HG02938 (cell line): ENCODE measurements around the gene ARHGEF10L.

Experiments used
- ATAC-seq: cut with Tn5 transposase; IDR thresholded peaks from one replicate; pipeline ENCODE4 v1.9.1; 2021; ENCODE audit warnings: mild to moderate bottlenecking, moderate library complexity; ENCODE audit not compliant: unreplicated experiment

ARHGEF10L gene

DNA sequence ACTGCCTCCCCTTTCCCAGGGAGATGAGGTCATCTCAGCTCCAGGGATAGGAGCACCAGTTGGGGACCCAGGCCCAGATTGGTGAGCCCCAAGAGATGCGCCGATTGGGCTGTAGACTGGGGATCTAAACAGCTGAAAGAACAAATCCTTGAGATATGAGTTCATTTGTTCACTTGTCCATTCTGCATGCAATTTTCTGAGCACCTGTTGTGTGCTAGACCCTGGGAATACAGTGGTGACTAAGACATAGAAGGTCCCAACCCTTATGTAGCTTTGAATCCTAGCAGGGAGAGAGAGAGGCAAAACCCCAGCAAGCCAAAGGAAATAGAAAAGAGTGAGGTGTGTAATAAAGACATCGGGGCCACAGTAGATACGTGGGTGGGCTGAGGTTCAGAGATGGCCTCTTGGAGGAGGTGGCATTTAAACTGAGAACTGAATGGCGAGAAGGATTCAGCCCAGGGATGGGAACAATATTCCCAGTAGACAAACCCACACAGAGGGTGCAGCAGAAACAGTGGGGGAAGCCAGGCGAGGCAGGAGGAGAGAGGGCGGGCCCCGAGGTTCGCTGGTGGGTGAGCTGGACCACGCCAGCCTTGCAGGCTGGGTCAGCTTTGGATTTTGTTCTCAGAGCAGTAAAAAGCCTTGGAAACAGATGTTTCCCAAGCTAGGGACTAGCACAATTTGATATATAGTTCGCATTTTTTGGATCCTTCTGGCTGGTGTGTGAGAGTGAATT lies 110.0 kb downstream of the ARHGEF10L start:
- no peak for ATAC-seq

DNA sequence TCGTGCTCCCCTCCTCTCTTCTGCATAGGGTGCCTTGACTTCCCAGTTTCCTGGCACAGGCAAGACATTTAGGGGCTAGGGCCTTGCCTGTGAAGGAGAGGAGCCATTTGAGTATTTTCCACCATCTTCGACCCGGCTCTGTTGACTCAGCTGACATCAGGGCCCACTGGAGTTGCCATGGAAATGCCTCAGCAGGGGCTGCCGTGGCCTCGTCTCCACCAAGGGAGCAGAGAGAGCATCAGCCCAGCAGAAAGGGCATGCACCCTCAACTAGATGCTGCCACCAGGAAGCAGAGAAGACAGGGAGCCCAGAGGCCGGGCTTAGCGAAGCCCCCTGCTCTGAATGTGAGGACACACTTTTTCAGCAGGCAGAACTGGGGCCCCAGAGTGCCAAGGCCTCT lies 113.8 kb downstream of the ARHGEF10L start:
- ATAC-seq = no peak

DNA sequence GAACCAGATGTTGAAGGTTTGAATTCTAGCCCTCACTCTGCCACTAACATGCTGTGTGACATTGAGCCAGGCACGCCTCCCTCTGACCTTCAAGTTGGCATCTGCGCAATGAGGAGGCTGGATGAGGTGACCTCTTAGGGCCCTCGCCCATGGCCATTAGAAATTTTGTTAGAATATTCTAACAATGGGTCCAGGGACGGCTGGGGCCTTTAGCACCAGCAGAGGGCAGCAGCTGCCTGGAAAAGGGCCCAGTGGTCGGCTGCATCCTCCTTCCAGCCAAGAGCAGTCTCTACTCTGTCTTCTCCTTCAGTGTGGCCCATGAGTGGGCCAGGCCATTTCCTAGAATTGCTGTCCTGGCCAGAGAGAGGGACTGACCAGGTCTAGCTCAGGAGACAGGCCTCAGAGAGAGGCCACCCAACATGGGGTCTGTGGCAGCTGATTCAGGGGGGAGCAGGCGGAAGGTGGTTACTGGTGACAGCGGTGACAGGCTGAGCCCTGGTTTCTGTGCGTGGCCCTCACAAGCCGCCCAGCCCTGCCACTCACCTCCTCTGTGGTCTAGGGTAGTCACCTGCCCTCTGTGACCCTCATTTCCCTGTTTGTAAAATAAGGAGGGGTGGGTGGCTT lies 114.3 kb downstream of the ARHGEF10L start:
- ATAC-seq = no peak

DNA sequence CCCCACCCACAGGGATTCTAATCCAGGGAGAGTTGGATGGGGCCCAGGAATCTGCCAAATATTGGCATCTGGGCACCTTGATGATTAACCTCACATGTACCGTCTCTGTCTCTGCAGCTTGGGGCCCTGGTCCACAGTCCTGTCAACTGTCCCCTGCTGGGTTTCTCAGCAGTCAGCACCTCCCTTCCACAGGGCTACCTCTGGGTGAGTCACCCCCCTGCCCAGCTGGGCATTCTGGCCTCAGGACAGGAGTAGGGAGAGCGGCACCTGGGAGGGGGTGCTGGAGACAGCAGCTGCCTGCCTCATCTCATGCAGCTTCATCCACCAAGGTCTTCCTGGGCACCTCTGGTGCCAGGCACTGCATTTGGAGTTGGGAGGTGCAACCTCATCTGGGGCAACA lies 115.0 kb downstream of the ARHGEF10L start:
- no peak for ATAC-seq

DNA sequence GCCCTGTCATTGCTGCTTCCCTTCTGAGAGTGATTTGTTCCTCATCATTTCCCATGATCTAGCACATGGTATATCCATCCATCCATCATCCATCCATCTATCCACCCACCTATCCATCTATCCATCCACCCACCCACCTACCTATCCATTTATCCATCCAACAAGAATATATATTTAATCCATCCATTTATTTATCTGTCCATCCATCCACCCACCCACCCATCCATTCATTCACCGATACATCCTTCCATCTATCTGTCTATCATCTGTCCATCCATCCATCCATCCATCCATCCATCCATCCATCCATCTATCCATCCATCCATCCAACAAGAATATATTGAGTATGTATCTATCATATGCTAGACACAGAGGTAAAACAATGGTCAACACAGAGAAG lies 115.7 kb downstream of the ARHGEF10L start:
- no peak for ATAC-seq

DNA sequence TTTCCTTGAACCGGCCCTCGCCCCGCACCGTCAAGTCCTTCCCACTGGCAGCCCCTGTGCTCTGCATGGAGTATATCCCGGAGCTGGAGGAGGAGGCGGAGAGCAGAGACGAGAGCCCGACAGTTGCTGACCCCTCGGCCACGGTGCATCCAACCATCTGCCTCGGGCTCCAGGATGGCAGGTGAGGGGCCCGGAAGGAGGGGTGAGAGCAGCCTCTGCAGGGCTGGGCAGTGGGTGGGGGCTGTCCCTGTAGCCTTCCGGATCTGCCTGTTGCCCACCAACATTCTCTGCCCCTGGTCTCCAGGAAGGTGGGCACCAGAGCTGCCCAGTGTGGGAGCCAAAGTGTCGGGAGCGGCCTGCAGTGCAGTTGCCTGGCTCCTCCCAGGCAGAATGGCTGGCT lies 116.4 kb downstream of the ARHGEF10L start:
- no peak for ATAC-seq

DNA sequence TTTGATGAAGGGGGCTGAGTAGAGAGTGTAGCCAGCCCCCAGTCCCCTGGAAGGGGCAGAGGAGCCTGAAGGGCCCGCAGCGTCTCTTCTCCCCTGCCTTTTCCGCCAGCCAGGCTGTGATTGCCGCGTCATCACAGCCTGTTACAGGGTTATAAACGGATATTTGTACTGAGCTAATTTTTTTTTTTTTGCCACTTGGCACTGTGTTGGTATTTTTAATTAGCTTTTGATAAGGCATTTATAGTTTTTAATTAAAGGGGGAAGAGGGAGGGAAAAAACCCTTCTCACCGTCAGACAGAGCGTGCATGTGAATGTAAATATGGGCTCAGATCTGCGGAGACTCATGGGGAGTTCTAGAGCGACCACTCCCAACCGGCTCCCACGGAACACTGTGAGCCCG lies 117.9 kb downstream of the ARHGEF10L start:
- ATAC-seq = no peak

DNA sequence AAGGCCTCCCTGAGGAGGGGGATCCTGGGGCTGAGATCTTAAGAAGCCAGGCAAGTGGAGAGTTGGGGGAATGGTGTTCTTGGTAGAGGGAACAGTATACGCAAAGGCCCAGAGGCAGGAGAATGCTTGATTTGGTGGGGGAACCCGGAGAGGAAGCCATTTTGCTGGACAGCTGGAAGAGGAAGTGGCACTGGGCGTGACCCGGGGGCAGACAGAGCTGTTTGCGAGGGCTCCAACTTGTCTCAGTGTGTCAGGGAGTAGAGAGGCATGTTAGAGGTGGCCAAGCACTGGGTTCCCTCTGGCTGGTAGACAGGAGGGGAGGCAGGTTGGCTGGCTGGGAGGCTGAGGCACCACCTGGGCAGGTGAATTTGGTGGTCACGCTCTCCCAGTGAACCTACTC lies 119.3 kb downstream of the ARHGEF10L start:
- ATAC-seq = no peak

DNA sequence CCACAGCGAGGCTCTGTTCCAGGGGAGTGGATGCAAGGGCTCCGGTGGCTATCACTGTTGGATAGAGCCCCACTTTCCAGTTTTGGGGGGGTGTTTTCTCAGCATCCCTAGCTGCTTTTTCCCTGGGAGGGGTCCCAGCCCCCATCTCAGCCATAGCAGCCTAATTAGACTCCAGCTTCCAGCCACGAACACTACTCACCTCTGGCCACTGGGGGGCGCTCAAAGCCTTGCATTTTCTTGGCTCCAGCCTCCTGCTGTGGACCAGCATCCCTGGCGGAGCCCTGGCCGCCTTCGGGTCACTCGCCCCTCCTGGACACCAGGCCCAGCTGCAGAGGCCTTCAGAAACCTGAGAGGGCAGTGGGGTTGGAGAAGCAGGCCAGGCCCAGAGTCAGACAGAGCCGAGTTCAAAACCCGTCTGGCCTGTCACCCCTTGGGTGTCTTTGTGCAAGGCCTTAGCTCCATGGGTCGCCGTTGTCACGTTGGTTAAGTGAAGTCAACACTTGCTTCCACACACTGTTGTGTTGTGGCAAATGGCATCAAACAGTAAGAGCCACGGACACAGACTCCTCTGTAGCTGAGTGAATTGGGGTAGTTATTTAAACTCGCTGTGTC lies 122.2 kb downstream of the ARHGEF10L start:
- no peak for ATAC-seq

DNA sequence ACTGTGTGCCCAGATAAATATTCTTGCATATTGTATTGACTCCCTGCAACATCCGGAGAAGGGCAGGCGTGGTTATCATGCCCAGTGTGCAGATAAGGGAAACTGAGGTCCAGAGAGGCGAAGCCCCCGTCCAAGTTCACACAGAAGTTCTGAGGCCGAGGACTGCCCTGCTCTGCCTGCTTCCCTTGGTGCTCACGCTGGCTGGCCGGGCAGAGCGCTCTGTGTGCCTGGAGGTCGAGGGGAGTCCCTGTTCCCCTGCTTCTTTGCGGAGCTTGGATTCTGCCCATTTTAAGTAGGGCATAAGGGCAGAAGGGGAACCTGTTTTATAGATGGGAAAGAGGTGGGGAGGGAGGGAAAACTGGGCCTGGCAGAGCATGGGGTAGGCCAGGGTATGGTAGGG lies 122.8 kb downstream of the ARHGEF10L start:
- ATAC-seq = no peak

DNA sequence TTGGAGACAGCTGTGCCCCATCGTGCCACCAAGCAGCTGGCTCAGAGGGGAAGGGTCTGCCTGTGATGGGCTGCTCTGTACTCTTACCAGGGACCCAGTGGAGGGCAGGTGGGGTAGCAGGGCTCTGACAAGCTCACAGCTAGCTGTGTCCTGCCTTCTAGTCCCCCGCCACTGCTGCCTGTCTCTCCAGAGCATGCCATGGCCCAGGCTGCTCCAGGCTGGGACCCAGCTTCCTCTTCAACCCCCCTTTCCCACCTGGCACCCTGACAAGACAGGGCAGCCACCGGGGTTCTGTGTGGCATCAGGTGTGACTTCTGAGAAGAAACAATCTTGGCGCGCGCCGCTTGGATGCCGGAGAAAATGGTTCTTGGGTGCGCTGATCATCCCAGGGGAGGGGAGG lies 123.3 kb downstream of the ARHGEF10L start:
- no peak for ATAC-seq

DNA sequence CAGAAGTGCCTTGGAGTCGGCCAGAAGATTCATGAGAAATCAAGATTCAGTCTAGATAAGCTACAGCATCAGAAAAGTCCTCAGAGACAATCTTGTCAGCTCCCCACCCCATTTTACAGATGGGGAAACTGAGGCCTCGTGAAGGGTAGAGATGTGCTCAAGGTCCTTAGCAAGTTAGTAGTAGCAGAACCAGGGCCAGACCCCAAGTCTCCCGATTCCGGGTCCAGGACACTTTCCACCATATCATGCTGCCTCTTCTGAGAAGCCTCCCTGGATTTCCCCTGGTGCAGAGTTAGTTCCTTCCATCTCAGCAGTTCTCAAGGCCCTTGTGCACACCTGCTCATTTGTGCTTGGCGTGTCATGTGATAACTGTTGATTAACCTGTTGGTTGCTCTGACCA lies 124.1 kb downstream of the ARHGEF10L start:
- no peak for ATAC-seq

DNA sequence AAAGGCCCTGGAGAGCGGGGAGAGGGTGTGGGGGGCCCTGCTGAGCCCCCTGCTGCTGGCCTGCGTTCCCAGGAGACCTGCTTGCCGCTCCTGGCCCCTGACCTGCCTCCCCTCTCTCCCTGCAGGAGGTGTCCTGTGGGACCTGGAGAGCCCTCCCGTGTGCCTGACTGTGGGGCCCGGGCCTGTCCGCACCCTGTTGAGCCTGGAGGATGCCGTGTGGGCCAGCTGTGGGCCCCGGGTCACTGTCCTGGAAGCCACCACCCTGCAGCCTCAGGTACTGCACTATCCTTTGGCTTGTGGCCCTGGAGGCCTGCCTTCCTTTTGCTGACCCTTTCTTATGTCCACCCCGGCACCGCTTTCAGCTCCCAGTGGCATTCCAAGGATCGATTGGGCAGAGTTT lies 124.8 kb downstream of the ARHGEF10L start:
- ATAC-seq = no peak

DNA sequence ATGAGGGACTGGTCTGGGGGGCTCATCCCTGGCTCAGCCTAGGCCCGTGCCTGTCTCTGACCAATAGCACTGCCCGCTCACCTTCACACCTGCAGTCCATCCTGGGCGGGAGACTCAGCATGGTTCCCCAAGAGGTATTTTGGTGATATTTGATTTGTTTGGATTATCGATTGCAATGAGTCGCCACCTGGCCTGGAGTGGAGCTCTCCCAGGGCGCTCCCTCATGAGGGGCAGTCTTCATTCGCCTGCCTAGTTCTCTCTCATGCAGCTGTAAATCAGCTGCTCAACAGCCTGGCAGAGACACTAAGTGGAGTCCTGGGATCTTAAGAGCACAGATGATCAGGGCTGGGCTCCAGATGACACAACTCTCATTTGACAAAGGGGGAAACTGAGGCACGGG lies 125.6 kb downstream of the ARHGEF10L start:
- ATAC-seq = no peak

DNA sequence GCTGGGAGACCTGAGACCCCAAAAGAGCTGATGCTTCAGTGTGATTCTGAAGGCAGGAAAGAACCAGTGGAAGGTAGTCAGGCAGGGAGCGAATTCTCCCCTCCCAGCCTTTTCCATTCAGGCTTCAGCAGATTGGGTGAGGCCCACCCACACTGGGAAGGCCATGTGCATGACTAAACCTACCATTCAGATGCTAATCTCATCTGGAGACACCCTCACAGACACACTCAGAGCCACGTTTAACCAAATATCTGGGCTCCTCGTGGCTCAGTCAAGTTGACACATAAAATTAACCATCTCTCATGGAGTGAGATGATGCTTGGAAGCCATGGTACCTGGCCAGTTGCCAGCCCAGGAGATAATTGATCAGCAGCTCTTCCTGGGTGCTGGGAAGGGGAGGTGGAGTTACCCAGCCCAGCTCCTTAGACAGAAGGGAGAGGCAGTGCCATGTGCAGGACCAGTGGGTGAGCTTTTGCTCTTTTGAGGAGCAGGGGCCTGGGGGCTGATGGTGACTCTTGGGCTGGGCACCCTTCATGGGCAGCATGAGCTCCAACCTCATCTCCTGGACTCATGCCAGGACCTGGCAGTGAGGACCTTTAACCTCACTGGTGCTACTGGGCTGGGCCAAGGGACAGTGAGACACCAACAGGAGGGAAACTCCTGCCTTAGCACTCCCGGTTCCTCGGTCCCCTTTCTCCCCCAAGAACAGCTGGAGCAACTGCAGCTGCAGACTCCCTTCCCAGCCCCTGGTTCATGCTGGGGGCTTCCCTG lies 126.6 kb downstream of the ARHGEF10L start:
- ATAC-seq = no peak

DNA sequence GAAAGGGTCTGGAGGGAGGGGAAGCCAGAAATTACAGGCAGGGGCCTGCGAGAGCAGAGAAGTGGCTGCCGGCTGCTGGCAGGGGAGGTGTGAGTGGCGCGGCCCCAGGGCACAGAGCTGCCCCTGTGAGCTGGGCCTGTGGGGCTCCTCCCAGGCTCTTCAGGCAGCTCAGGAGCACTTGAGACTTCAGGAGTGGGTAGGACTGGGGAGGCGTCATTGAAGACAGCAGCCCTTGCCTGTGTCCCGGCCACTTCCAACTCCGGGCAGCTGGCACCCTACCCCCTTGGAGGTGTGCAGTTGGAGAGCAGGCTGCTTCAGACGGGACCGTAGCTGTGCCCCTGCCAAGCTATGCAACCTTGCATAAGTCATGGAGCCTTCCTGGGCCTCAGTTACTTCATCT lies 128.1 kb downstream of the ARHGEF10L start:
- no peak for ATAC-seq

DNA sequence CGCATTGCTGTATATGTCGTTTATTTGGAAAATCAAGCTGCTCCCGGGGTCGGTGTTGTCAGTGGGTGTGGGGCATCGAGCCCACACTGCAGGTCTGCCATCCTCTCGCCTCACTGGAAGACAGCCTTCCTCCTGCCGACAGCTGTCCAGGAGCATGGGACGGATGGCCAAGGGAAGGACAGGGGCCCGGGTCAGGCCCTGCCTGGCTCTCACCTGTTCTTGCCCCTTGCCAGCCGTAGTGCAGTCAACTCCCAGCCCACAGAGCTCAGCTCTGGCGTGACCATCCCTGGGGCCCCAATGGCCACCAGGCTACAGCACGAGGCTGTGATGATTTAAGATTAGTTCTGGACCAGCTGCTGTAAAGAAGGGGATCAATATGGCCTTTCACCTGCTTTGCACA lies 128.7 kb downstream of the ARHGEF10L start:
- ATAC-seq = no peak

DNA sequence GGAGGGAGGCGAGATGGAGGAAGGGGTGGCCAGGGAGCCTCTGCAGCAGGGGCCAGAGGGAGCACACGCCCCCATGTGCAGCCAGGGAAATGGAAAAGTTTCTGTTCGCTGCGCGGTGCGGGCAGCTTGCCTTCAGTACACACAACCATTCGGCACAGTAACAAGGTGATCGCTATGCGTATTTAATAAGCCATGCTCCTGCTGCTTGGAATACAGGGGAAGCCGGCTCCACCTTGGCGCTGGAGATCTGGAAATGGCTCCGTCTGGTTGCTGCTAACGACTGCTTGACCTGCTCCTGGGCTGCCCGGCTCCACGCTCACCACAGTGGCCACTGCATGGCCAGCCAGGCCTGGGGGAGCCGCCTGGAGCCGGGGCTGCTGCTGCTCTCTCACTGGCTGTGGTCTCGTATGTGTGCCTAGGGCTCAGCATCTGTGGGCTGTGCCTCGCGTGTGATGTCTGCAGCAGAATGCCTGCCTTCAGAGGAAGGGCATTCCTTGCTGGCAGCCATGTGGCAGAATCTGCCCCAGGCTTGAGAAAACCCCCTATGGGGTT lies 129.2 kb downstream of the ARHGEF10L start:
- ATAC-seq = no peak

DNA sequence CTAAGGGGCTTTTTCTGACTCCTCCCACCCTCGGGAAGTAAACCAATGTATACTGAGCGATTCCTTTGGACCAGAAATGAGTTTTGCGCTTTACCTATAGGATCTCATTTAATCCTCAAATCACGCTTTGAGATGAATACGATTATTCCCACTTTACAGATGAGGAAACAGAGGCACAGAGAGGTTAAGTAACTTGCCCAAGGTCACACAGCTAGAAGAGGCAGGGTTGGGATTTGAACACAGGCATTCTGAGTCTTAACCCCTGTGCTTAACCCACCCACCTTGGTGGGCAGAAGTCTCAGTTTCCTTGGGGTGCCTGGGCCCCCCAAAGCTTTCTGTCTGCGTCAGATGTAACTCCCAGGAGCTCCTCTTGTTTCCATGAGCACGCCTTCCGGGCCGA lies 129.8 kb downstream of the ARHGEF10L start:
- ATAC-seq = no peak

DNA sequence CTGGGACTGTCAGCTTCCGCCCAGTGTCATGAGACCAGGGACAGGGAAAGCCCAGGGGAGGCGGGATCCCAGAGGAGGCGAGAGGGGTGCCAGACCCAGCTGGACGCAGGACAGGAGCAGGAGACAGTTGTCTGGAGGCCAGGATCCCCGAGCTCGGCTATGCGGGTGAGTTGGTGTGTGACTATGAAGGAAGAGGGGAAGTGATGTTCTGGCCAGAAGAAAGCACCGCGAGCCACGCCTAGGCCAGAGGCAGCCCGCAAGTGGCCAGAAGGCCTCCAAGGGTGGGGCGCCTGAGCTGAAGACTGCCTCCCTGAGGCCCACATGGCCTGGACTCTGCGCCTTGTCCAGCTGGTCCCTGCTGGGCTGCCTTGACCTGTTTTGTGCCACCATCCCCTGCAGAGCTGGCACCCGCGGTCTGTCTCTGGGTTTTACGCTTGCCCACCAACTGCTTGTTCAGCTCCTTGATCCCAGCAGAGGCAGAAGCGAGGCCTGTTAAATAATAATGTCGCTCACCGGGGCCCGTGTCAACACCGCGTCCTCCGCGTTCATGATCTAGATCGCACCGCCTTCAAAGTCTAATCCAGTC lies 130.5 kb downstream of the ARHGEF10L start:
- ATAC-seq = no peak
